Activated CD8-positive, alpha-beta memory T cell treated with anti-CD3 and anti-CD28 coated beads, Interleukin-2, amount 50 U/mL, for 4 hours (primary cell): ENCODE results near the gene AREG.

ENCODE experiments used
- DNase-seq: peaks from one replicate; pipeline ENCODE4 v3.0.0-alpha.2; 2020

AREG gene, protein sequence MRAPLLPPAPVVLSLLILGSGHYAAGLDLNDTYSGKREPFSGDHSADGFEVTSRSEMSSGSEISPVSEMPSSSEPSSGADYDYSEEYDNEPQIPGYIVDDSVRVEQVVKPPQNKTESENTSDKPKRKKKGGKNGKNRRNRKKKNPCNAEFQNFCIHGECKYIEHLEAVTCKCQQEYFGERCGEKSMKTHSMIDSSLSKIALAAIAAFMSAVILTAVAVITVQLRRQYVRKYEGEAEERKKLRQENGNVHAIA

DNA sequence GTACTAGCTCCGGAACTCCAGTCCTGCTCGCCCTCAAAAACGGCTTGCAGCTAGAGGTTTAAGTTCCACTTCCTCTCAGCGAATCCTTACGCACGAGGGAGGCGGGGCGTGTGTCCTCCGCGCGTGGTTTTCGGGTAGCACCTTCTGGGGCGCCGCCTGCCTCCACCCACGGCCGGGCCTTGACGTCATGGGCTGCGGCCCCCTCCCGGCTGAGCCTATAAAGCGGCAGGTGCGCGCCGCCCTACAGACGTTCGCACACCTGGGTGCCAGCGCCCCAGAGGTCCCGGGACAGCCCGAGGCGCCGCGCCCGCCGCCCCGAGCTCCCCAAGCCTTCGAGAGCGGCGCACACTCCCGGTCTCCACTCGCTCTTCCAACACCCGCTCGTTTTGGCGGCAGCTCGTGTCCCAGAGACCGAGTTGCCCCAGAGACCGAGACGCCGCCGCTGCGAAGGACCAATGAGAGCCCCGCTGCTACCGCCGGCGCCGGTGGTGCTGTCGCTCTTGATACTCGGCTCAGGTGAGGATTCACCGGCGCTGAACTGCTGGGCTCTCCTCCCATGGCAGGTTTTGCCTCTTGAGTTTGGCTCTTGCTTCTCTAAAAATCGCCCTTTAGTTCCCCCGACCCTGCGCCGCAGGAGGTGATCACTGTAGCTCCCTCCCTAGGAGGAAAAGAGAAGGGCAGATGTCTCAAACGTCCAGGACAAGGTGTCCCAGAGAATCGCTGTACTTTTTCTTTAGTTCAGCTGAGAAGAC lies at the start of gene AREG:
Gene AREG (plus strand): TSS at position 246 of the 752 bp plus-strand sequence. CDS start 210 bp downstream, at position 456.
- DNase-seq, result peak; percentile 96

DNA sequence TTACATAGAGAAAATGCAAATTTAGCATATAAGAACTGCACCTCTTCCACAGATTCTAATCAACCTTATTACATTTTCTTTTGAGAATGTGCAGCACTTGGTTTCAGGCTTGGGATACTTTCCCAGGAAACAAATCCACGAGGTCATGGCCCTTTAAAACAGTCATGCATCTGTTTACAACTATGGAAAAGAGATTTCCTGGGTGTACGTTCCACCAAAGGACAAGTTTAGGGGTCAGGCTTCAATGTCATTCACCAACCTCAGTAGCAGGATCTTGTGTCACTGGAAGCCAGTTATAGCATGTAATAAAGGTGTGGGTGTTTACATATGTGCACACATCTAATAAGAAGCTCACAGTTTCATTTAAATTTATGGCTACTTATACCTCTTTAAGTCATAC lies 49.3 kb upstream of the AREG start:
- no peak for DNase-seq

DNA sequence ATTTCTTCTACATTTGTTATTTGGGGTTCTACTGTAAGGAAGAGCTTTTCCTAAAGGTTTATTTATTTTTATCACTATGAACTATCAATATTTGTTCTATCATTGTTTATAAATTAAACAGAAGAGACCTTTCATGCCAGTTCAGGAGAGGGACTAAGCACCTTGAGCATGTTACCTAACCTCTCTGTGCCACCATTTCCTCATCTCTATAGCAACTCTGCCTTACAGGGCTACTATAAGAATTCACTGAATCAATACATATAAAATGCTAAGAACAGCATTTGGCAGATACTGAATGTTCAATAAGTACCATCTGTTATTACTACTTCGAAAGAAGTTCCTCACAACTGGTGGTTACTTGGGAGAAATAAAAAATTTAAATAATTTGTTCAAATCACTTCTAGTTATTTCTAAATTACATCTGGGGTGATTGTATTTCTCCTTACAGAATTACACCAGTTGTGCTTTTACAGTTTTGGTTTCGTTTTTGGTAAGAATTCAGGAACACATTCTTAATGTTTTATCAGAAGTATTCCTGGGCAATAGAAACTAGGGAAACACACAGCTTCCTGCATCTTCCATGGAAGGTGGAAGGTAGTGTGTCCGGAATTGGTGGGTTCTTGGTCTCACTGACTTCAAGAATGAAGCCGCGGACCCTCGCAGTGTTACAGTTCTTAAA lies 47.0 kb upstream of the AREG start:
- DNase-seq, result no peak

DNA sequence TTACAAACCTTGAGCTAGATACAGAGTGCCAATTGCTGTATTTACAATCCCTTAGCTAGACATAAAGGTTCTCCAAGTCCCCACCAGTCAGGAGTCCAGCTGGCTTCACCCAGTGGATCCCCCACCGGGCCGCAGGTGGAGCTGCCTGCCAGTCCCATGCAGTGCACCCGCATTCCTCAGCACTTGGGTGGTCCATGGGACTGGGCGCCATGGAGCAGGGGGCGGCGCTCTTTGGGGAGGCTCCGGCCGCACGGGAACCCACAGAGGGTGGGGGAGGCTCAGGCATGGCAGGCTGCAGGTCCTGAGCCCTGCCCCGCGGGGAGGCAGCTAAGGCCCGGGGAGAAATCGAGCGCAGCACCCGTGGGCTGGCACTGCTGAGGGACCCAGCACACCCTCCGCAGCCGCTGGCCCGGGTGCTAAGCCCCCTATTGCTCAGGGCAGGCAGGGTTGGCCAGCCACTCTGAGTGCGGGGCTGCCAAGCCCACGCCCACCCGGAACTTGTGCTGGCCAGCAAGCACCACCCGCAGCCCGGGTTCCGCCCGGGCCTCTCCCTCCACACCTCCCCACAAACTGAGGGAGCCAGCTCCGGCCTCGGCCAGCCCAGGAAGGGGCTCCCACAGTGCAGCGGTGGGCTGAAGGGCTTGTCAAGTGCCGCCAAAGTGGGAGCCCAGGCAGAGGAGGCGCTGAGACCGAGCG lies 45.9 kb upstream of the AREG start:
- DNase-seq, result peak; percentile 15

DNA sequence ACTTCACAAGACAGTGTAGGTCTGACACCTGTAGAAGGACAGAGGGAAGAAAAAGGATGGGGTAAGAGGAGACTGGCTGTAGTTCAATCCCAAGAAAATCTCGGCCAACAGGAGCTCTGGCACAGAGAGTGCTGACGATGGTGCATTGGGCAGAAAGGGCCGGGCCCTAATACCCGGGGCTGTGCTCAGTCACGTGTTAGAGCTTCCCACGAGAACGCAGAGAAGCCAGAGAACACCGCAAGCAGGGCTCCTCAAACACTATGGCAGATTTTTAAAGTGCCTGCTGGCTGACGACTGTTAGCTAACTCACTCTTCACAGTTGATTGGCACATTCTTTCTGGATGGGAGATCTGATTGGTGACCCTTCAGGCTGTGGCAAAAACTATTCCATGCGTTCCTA lies 44.5 kb upstream of the AREG start:
- DNase-seq, result no peak

DNA sequence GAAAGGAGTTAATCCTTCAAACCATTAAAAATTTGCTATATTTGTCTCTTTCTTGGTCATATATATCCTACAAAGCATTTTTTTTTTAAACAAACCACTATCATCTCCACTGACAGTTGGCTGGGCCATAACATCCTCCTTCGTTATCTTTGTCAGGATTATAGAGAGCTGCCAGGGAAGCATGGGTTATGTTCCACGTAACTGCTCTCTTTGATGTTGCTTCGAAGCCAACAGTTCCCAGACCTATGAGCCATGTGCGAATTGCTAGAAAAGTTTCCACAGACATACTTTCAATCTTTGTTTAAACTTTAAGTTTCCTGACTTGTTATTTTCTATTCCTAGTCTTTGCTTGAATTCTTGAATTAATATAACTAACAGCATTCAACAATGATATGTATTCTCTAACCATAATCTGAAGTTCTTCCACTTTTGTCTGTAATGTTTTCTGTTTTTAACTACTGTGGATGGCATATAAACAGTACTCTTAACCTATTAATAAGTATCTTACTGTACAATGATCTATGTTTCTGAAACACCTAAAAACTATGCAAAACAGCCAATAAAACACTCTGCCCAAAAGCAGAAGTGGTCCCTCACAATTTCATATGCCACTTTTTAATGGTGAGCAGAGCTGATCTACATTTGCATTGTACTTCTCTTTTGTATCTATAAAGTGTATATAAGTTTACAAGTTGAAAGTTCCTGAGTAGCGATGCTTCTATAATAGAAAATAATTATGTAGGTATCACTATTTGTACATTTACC lies 42.1 kb upstream of the AREG start:
- DNase-seq, result no peak

DNA sequence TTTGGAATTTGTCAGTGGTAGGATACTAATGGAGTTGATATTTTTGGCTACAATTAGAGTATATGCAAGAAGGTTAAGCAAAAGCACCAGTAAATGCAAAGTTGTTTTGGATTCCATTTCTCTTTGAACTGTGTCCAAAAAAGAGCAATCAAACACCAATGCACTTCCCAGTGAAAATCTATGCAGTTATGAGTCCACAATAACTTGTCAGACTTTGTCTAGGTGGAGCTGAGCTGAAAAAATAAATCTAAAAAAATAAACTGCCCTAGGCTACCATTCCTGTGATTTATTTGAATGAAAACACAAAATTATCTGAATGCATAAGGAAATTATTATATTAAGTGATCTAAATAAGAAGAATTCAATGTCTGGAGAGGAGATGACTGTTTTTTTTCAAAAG lies 37.0 kb upstream of the AREG start:
- no peak for DNase-seq

DNA sequence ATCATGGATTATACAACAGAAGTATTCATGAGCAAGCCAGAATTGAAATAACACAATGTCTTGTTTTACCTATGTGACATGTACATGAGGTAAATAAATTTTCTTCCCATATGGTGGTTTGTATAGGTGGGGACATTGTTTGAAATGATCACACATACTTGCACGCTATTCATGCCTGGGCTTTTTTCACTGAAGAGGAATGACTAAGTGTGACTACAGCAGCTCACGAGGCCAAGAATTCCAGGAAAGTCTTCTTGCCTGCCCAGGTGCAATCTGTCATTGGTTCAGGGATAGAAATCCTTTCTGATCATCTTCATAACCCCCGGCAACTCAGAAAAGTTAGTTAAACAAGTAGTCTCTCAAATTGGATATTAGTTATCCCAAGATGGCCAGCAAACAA lies 36.3 kb upstream of the AREG start:
- DNase-seq, result no peak

DNA sequence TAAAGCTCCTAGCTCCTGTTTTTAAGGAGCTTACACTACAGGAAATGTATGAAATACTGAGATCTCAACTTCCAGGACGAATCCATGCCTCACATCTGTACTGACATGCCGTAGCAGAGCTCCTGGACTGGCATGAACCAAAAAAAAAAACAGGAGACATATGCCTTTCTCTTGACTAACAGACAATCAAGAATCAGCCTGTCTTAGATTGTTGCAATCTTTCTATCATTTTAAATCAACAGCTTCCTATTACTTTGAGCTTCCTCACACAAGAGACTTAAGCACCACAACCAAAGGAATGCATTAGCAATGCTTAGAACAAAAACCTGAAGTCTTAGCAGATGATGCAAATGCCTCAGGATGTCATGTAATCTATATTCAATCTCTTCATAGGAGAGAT lies 34.7 kb upstream of the AREG start:
- no peak for DNase-seq

DNA sequence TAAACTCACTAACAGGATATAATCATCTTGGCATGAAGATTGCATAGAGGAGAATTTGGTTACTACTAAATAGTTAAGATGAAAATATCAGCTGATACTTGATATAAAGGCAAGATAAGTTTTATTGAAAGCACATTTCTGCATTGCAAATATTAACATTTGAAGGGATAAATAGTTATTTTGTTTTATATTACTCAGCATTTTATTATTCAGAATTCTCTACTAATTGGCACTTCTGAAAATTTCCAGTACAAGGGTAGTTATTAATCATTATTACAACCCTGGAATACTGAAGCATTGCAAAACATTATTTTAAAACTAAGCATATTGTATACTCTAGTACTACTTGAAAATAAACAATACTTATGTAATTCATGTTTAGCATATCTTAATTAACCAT lies 32.7 kb upstream of the AREG start:
- no peak for DNase-seq

DNA sequence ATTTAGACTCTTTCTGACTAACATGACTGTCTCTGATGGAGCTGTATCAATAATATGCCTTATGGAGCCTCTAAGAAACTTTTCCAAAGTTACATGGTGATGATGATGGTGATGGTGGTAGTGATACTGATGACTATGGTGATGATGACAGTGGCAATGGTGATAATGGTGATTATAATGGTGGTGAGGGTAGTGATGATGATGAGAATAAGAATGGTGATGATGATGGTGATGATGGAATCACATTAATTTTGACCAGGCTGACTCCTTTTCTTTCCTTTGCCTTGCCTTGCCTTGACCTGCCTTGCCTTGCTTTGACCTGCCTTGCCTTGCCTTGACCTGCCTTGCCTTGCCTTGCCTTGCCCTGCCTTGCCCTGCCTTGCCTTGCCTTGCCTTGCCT lies 31.7 kb upstream of the AREG start:
- no peak for DNase-seq

DNA sequence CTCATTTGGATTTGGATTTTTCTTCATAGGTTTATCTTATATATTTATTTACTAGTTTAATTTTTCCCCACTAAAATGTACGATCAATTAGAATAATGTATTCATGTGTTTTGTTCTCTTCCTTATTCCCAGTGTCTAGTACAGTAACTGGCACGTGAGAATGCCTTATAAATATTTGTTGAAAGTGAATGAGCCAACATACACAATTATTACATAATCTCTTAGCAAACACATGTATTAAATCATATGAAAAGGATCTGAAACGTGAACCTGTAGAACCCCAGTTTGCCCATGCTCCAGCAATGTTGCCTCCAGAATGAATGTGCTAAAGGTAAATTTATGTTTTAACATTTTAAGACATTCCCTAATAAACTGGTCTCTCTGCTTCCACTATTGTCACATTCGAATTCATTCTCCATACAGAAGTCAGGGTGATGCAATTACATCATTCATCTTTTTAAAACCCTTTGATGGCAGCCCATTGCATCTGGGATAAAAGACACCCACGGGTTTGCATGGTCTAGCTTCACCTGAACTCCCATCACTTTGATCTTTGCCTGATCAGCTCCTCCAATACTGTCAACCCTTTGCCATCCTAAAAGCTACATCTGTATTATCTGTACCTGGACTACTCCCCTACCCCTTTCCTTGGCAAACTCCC lies 30.7 kb upstream of the AREG start:
- DNase-seq, result no peak

DNA sequence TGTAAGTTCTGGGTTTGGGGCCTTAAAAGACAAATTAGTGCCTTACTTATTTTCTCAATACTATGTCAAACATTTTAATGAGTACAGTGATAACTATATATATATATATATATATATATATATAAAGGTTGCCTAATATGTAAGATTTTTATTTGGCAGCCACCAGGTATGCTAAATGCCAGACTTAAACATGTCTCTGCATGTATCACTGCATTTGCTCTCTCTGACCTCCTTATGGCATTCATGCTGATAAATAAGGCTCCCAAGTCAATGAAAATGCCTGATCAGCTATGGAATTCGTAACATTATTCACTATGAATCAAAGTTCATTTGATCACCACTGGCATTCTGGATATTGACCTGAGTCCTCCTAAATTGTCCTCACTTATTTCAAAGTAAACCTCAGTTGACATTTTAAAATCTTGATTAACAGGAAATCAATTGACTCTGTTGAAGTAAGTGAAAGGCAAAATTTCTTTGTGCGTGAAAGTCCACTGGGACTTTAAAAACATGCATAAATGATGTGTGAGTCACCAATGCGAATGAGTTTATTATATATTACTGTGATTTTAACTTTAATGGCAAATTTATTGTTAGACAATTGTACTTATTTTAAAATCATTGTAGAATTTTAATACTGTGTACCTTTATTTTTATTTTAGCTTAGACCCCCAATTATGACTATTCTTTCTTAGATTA lies 29.2 kb upstream of the AREG start:
- DNase-seq, result no peak

DNA sequence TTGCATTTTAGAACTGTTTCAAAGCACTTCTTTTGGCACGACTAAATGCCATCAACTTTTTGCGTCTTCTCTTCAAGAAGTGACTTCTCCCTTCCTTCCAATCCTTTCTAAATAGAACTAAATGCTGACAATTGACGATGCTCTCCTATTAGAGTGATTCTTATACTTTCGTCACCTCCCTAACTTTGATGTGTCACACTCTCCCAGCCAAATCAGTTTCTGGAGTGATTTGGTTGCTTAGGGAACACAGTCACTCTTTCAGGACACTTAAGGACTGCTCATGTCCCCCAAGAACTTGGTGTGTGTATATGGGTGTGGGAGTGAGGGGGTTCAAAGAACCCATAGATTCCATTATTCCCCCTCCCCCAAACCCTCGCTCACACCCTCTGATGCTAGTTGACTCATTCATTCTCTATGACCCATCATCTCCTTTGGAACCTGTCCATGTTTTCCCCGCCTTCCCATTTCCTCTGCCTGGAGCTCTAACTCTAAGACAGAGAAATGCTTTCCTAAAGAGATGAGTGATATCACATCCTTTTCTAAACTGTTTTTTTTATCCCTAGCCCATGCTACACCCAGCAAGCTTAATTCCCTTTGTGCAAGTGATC lies 26.8 kb upstream of the AREG start:
- DNase-seq, result no peak

DNA sequence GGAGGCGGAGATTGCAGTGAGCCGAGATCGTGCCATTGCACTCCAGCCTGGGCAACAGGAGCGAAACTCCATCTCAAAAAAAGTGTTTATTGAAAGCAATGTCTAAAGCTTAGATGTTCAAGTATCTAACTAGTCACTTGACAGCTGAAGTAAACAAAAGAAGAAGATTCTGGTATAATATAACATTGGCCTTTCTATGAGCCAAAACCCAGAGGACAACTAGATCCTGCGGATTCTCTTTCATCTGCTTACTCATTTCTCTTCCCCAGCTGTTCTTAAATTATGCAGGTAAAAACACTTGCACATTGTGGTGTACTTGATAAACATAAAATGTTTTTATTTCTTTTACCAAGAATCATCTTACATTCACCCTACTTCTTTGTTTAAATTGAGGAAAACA lies 24.1 kb upstream of the AREG start:
- no peak for DNase-seq

DNA sequence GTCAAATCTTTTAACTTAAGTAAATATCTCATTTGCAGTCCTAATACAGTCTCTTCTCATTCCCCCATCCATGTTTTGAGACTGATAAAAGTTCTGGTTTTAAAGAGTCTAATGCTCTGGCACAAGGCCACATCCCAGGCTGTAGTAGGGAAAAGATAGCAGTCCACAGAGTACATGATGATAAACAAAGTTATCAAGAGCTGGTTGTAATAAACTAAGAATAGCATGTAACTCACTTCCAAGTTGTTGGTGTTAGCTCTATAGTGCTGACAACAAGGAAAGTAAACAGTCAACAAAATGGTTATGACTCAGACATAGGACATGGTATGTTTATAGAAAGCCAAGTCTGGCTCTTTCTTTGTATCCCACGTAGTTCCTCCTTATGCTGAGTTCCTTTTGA lies 21.8 kb upstream of the AREG start:
- no peak for DNase-seq

DNA sequence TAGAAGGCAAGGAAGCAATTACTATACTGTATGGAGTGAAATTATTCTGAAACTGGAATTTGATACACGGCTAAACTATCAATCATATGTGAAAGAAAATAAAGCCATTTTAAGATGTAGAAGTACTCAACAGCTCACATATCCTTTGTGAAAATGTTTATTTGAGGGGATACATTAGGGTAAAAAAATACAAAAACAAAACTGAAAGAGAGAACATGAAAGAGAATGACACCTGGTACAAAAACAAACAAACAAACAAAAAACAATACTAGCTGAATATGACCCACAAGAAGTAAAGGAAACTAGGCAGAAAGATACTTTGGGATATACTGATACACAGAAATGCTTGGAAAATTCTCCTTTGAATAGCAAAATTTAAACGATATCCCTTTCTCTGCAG lies 20.8 kb upstream of the AREG start:
- no peak for DNase-seq

DNA sequence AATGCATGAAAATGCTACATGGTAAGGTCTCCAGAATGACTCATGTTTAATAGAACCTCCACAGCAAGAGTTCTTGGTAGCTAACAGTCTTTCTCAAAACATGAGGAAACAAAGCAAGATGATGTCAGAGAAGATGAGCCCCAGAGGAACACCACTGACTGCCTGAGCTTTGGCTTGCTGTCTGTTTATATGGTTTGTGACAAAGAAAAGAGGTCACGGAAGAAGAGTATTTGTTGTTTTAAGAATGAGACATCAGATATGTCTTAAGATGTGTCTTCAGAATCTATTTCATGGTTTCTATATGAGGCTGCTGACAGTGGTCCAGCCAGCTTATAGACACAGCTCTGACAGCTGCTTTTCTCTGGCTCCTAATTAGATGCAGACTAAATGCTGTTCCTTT lies 18.8 kb upstream of the AREG start:
- DNase-seq, result no peak

DNA sequence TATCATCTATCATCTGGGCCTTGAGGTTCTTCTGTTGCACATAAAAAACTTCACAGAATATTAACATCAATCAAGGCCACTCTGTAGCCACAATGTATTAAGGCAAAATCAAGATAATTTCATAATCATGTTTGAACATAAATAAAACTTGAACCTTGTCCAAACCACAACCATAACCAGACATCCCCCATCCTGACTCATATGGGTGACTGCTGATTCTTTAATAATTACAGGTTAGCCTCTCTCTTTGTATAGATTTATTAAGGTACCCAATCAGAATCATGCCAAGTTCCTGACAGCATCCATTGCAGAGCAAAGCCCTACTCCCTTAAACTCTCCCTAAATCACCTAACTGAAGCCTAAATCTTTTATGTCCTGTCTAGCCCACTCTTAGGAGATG lies 16.7 kb upstream of the AREG start:
- DNase-seq, result no peak

DNA sequence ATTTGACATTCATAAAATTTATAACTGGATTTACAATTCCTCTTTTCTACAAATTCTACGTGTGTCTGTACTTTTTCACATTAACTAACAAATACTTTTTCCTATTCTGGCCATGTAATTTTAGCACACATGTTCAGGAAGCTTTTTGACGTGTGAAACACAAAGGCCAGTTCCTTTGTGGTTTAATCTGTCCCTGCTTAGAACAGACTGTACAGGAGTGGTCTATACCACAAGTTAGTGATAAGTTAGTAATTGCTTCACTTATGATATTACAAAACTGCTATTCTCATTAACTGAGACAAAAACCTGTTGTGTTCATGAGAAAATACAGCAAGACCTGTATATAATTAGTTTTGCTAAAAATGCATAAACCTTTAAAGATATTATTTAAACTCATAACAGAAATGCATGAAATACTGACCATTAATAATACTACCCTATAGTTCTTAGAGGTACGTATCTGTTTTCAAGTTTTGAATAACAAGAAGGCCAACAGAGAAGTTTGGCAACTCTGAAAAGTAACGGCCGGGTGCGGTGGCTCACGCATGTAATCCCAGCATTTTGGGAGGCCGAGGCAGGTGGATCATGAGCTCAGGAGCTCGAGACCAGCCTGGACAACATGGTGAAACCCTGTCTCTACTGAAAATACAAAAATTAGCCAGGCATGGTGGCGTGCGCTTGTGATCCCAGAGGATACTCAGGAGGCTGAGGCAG lies 13.7 kb upstream of the AREG start:
- DNase-seq, result no peak

DNA sequence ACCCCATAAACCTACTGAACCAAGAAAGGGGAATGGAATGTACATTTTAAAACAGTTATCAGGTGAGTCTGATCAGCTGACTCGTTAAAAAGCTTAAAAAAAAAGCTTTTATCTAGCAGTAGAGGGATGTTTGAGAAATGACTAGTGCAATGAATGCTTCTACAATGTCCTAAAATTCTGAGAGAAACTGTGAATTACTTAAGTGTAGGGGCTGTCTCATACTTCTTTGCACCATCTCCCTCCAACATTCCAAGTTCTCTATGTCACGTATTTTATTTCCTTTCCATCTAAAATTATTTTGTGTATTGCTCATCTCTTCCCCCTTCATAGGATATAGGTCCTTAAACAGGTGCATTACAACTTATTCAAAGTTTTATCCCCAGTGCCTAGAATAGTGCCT lies 11.9 kb upstream of the AREG start:
- DNase-seq, result no peak
